Osteocyte (in vitro differentiated cells): ENCODE results near the gene TMEM237. TPM values are rescaled to one million over a fixed set of nuclear protein-coding genes. Genes with fewer than 3 reads are reported as not detected.

ENCODE experiments used
- DNase-seq: peaks from one replicate; pipeline ENCODE4 v3.0.0; 2021; ENCODE audit warnings: mixed read lengths; ENCODE audit not compliant: unreplicated experiment; ENCODE audit errors: extremely low spot score
- H3K27ac Mint-ChIP-seq: one replicate; pipeline ENCODE4 v1.8.0; 2021; ENCODE audit warnings: mild to moderate bottlenecking, mixed read lengths; ENCODE audit not compliant: unreplicated experiment
- H3K27me3 Mint-ChIP-seq: one replicate; pipeline ENCODE4 v1.8.0; 2021; ENCODE audit warnings: mixed read lengths; ENCODE audit not compliant: unreplicated experiment
- H3K36me3 Mint-ChIP-seq: one replicate; pipeline ENCODE4 v1.8.0; 2021; ENCODE audit warnings: mixed read lengths; ENCODE audit not compliant: unreplicated experiment
- H3K4me1 Mint-ChIP-seq: one replicate; pipeline ENCODE4 v1.8.0; 2021; ENCODE audit warnings: mixed read lengths; ENCODE audit not compliant: unreplicated experiment
- H3K4me3 Mint-ChIP-seq: one replicate; pipeline ENCODE4 v1.8.0; 2021; ENCODE audit warnings: mild to moderate bottlenecking, moderate library complexity, mixed read lengths; ENCODE audit not compliant: unreplicated experiment
- H3K9me3 Mint-ChIP-seq: one replicate; pipeline ENCODE4 v1.8.0; 2021; ENCODE audit warnings: mixed read lengths; ENCODE audit not compliant: unreplicated experiment
- CTCF ChIP-seq: fragments of 200-600 bp; sonication (generic); IDR thresholded peaks from 2 replicates; pipeline ENCODE4 v1.5.0; 2021; ENCODE audit warnings: antibody characterized with exemption, mild to moderate bottlenecking, moderate library complexity
- total RNA-seq: library from RNA; stranded (reverse); gene quantifications from 2 replicates; pipeline ENCODE4 v1.2.1, GENCODE V29; 2021

The TMEM237 gene
- total RNA-seq, 1 donor from 2014 or later = 38.6 TPM

GRCh38 chr2:201631041-201631440 is 12.3 kb downstream of the TMEM237 start:
- DNase-seq = no peak
- Mint-ChIP-seq H3K4me3 (no peak overlapping the region), H3K9me3 (no peaks in the 10 kb centered on the region), H3K27ac (no peak overlapping the region), H3K27me3 (no peaks in the 10 kb centered on the region), H3K36me3 (peaks cover 41% of the 10 kb centered on the region), H3K4me1 (no peaks in the 10 kb centered on the region)
- TF ChIP-seq CTCF = no peak

- H3K27ac Mint-ChIP-seq = no peak overlapping the region
- H3K4me1 Mint-ChIP-seq = no peaks in the 10 kb centered on the region
- H3K36me3 Mint-ChIP-seq = peaks cover 38% of the 10 kb centered on the region
- no peaks in the 10 kb centered on the region for H3K9me3 Mint-ChIP-seq
- no peak overlapping the region for H3K4me3 Mint-ChIP-seq
- no peaks in the 10 kb centered on the region for H3K27me3 Mint-ChIP-seq
- no peak for TF ChIP-seq CTCF
- no peak for DNase-seq
These were observed 12.7 kb downstream of the TMEM237 start for GRCh38 chr2:201630577-201630976.

DNA sequence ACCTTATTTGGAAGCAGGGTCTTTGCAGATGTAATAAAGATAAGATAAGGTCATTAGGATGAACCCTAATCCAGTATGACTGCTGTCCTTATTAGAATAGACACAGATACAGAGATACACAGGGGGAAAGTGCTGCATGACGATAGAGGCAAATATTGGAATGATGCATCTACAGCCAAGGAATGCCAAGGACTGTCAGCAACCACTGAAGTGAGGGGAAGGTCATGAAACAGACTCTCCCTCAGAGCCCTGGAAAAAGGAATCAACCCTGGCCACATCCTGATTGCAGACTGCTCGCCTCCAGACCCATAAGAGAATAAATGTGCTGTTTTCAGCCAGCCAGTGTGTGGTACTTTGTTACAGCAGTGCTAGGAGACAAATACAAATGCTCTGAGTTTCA is 14.8 kb downstream of the TMEM237 start:
- no peak for DNase-seq

DNA sequence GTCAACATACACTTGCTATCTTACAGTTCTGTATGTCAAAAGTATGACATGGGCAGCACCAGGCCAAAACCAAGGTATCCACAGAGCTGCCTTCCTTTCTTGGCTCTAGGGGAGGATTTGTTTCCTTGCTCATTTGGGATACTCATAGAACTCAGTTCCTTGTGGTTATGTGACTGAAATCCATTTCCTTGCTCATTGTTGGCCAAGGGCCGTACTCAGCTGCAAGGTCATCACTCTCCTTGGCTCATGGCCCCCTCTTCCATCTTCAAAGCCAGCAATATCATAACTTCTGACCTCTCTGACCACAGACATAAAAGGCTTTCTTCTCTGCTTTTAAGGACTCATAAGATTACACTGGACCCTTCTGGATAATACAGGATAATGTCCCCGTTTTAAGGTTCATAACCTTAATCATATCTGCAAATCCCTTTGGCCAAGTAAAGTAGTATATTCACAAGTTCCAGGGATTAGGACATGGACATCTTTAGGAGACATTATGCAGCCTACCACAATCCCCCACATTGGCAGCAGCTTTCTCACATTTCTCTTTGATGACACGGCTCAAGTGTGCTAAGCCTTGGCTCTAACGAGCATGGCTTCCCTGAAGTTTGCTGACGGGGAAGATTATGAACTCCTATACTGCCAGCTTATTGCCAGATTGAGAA is 20.9 kb downstream of the TMEM237 start:
- H3K4me1 Mint-ChIP-seq = peaks cover 13% of the 10 kb centered on the region
- TF ChIP-seq CTCF = no peak
- H3K36me3 Mint-ChIP-seq = peaks cover 20% of the 10 kb centered on the region
- DNase-seq = no peak
- no peak overlapping the region for H3K27ac Mint-ChIP-seq
- H3K27me3 Mint-ChIP-seq = no peaks in the 10 kb centered on the region
- no peak overlapping the region for H3K4me3 Mint-ChIP-seq
- no peaks in the 10 kb centered on the region for H3K9me3 Mint-ChIP-seq

More for the DNA sequence above, 14.8 kb downstream of the TMEM237 start:
- H3K27me3 Mint-ChIP-seq = no peaks in the 10 kb centered on the region
- TF ChIP-seq CTCF = no peak
- H3K36me3 Mint-ChIP-seq = peaks cover 40% of the 10 kb centered on the region
- no peak overlapping the region for H3K27ac Mint-ChIP-seq
- H3K4me3 Mint-ChIP-seq = no peak overlapping the region
- no peaks in the 10 kb centered on the region for H3K4me1 Mint-ChIP-seq
- no peaks in the 10 kb centered on the region for H3K9me3 Mint-ChIP-seq

DNA sequence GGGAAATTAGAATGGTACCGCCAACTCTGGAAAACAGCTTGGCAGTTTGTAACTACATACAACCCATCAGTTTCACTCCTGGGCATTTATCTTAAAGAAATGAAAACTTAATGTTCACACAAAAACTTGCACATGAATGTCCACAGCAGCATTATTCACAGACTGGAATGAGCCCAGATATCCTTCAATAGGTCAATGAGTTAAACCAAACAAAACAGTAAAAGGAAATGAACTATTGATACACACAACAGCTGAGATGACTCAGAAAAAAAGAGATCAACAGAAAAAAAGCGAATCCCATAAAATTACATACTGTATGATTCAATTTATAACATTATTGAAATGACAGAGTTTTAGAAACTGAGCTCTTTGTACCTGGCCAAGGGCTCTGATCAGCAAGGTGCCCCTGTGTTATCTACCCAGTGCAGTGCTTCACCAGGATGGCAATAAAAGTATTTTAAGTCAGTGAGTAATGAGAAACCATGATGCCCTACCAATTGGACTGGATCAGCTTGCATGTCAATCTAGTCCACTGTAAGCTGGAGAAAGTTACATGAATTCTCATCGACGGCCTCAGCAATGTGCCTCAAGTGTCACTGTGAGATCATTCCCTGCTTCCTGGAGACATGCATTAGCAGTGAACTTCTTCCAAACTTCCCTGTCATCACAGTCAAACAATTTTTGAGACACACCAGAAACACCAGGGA is 21.9 kb downstream of the TMEM237 start:
- H3K36me3 Mint-ChIP-seq = peaks cover 13% of the 10 kb centered on the region
- peaks cover 13% of the 10 kb centered on the region for H3K4me1 Mint-ChIP-seq
- no peak overlapping the region for H3K4me3 Mint-ChIP-seq
- TF ChIP-seq CTCF = no peak
- no peak for DNase-seq
- no peaks in the 10 kb centered on the region for H3K27me3 Mint-ChIP-seq
- peaks cover 5% of the 10 kb centered on the region for H3K9me3 Mint-ChIP-seq
- no peak overlapping the region for H3K27ac Mint-ChIP-seq
